HepG2 (cell line): Measurements from ENCODE around the gene SYNGR4. TPM values are rescaled to one million over a fixed set of nuclear protein-coding genes. Genes with fewer than 3 reads are reported as not detected.

ENCODE experiments used
- EZH2 ChIP-seq: conservative IDR thresholded peaks from 2 replicates; pipeline ENCODE4 v1.6.1; 2012; ENCODE audit warnings: mild to moderate bottlenecking, low read depth, low read length, moderate library complexity
- FOSL1 ChIP-seq: sonication (generic); formaldehyde crosslinking; IDR thresholded peaks from 2 replicates; pipeline ENCODE4 v1.9.0; 2021; ENCODE audit warnings: missing genetic modification reagents, borderline replicate concordance
- HNF4G ChIP-seq, 2 experiments: sonication (generic) in 1 of 2; formaldehyde crosslinking in 1 of 2; IDR thresholded peaks; 2 replicates each; pipeline versions ENCODE4 v1.4.0 to v1.6.1; 2011 to 2020; ENCODE audit warnings: borderline replicate concordance in 2 of 2, low read depth in 2 of 2, mild to moderate bottlenecking in 2 of 2, low read length in 1 of 2, missing genetic modification reagents in 1 of 2, moderate library complexity in 1 of 2
- IRF2 ChIP-seq: IDR thresholded peaks from 2 replicates; pipeline ENCODE4 v1.6.1; 2018; ENCODE audit warnings: missing genetic modification reagents, missing compliant biosample characterization
- SAP130 ChIP-seq: IDR thresholded peaks from 2 replicates; pipeline ENCODE4 v1.6.1; 2016; ENCODE audit warnings: low read depth
- UBTF ChIP-seq: sonication (generic); formaldehyde crosslinking; IDR thresholded peaks from 2 replicates; pipeline ENCODE4 v1.4.0; 2020; ENCODE audit warnings: mild to moderate bottlenecking, missing genetic modification reagents
- ZBTB7B ChIP-seq: sonication (generic); formaldehyde crosslinking; IDR thresholded peaks from 2 replicates; pipeline ENCODE4 v1.4.0; 2020; ENCODE audit warnings: missing genetic modification reagents
- ZFP41 ChIP-seq: sonication (generic); formaldehyde crosslinking; IDR thresholded peaks from 2 replicates; pipeline ENCODE4 v1.4.0; 2020; ENCODE audit warnings: mild to moderate bottlenecking, missing genetic modification reagents, borderline replicate concordance
- ZNF253 ChIP-seq: sonication (generic); formaldehyde crosslinking; IDR thresholded peaks from 2 replicates; pipeline ENCODE4 v1.8.0; 2022; ENCODE audit warnings: mild to moderate bottlenecking, missing genetic modification reagents, borderline replicate concordance
- ZNF800 ChIP-seq: sonication (generic); formaldehyde crosslinking; IDR thresholded peaks from 2 replicates; pipeline ENCODE4 v1.4.0; 2020; ENCODE audit warnings: missing genetic modification reagents
- ZNF83 ChIP-seq: sonication (generic); formaldehyde crosslinking; IDR thresholded peaks from 2 replicates; pipeline ENCODE4 v1.4.0; 2020; ENCODE audit warnings: missing genetic modification reagents, mild to moderate bottlenecking, borderline replicate concordance
- ZSCAN22 ChIP-seq: sonication (generic); formaldehyde crosslinking; IDR thresholded peaks from 2 replicates; pipeline ENCODE4 v1.4.0; 2020; ENCODE audit warnings: mild to moderate bottlenecking, missing genetic modification reagents
- ZSCAN9 ChIP-seq: IDR thresholded peaks from 2 replicates; pipeline ENCODE4 v1.6.1; 2016; ENCODE audit warnings: borderline replicate concordance
- polyA plus RNA-seq, 8 experiments: library from polyadenylated mRNA; depleted of rRNA in 3 of 8; stranded (reverse) in 7 of 8; unstranded in 1 of 8; fragments of >200 nt; fragmentation: Illumina TruSeq in 4 of 8; extraction: Trizol in 4 of 8; gene quantifications; 2 replicates each; pipeline versions ENCODE4 v1.2.1 to v1.2.3, GENCODE V29; 2011 to 2016; ENCODE audit warnings: low read depth in 4 of 8, missing spikeins in 1 of 8, mixed read lengths in 1 of 8; ENCODE audit not compliant: insufficient read depth in 1 of 8
- total RNA-seq, 5 experiments: library from RNA; depleted of rRNA; stranded (reverse); fragments of >200 nt; fragmentation: Illumina TruSeq; extraction: Trizol; gene quantifications; 2 replicates each; pipeline ENCODE4 v1.2.3, GENCODE V29; 2016; ENCODE audit warnings: low read depth in 1 of 5
- TF ChIP-seq, protein P1 (sequence below): sonication (generic); formaldehyde crosslinking; IDR thresholded peaks from 2 replicates; pipeline ENCODE4 v1.8.1; 2022; ENCODE audit warnings: mild to moderate bottlenecking, missing genetic modification reagents
- TF ChIP-seq, protein P2 (sequence below): sonication (generic); formaldehyde crosslinking; IDR thresholded peaks from 2 replicates; pipeline ENCODE4 v1.5.1; 2020; ENCODE audit warnings: mild to moderate bottlenecking, missing genetic modification reagents, moderate library complexity
- TF ChIP-seq, protein P3 (sequence below): sonication (generic); formaldehyde crosslinking; IDR thresholded peaks from 2 replicates; pipeline ENCODE4 v1.8.1; 2023; ENCODE audit warnings: missing genetic modification reagents, inconsistent platforms, borderline replicate concordance

The SYNGR4 gene
- total and polyA plus RNA-seq, 2 of the 13 experiments (the other 11 are each of a cell fraction or from before 2014, with no cell fraction given): not detected

DNA sequence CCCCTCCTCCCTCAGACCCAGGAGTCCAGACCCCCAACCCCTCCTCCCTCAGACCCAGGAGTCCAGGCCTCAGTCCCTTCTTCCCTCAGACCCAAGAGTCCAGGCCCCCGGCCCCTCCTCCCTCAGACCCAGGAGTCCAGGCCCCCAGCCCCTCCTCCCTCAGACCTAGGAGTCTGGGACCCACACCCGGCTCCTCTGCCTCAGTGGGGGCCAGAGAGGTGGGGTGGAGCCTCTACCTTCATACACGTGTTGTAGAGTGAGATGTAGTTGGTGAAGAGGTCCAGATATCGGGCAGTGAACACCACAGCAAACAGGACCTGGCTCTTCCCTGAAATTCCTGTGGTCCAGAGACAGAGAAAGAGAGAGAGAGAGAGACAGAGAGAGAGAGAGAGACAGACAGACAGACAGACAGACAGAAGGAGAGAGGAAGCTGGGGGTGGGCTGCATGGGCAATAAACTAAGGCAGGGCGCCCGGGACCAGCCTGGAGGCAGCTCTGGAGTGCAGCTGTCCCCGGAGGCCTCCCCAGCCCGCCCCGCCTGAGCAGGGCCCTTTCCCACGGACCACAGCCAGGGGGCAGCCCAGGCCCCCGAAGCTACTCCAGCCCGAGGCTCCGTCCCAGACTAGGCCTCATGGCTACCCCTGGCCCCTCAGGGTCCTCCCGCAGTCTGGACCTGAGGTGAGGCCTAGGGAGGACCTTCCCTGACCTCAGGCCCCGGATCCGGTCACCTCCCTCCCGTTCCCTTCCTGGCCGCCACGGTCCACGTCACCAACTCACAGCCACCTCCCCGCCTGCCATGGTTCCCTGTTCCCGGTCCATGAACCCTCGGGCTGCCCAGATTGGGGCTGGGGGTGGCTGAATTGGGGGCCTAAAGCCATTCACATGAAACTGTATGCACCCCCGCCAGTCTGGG is 26.3 kb downstream of the SYNGR4 start (continued):
- TF ChIP-seq, protein P1, sequence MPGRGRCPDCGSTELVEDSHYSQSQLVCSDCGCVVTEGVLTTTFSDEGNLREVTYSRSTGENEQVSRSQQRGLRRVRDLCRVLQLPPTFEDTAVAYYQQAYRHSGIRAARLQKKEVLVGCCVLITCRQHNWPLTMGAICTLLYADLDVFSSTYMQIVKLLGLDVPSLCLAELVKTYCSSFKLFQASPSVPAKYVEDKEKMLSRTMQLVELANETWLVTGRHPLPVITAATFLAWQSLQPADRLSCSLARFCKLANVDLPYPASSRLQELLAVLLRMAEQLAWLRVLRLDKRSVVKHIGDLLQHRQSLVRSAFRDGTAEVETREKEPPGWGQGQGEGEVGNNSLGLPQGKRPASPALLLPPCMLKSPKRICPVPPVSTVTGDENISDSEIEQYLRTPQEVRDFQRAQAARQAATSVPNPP (CRISPR knock-in tag): peak; percentile 16; the same call in 1 of the 2 replicates
- TF ChIP-seq, protein P2, sequence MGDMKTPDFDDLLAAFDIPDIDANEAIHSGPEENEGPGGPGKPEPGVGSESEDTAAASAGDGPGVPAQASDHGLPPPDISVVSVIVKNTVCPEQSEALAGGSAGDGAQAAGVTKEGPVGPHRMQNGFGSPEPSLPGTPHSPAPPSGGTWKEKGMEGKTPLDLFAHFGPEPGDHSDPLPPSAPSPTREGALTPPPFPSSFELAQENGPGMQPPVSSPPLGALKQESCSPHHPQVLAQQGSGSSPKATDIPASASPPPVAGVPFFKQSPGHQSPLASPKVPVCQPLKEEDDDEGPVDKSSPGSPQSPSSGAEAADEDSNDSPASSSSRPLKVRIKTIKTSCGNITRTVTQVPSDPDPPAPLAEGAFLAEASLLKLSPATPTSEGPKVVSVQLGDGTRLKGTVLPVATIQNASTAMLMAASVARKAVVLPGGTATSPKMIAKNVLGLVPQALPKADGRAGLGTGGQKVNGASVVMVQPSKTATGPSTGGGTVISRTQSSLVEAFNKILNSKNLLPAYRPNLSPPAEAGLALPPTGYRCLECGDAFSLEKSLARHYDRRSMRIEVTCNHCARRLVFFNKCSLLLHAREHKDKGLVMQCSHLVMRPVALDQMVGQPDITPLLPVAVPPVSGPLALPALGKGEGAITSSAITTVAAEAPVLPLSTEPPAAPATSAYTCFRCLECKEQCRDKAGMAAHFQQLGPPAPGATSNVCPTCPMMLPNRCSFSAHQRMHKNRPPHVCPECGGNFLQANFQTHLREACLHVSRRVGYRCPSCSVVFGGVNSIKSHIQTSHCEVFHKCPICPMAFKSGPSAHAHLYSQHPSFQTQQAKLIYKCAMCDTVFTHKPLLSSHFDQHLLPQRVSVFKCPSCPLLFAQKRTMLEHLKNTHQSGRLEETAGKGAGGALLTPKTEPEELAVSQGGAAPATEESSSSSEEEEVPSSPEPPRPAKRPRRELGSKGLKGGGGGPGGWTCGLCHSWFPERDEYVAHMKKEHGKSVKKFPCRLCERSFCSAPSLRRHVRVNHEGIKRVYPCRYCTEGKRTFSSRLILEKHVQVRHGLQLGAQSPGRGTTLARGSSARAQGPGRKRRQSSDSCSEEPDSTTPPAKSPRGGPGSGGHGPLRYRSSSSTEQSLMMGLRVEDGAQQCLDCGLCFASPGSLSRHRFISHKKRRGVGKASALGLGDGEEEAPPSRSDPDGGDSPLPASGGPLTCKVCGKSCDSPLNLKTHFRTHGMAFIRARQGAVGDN: peak; percentile 86
- TF ChIP-seq SAP130 (CRISPR knock-in tag): peak; percentile 72
- TF ChIP-seq, protein P3, sequence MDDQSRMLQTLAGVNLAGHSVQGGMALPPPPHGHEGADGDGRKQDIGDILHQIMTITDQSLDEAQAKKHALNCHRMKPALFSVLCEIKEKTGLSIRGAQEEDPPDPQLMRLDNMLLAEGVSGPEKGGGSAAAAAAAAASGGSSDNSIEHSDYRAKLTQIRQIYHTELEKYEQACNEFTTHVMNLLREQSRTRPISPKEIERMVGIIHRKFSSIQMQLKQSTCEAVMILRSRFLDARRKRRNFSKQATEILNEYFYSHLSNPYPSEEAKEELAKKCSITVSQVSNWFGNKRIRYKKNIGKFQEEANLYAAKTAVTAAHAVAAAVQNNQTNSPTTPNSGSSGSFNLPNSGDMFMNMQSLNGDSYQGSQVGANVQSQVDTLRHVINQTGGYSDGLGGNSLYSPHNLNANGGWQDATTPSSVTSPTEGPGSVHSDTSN: no peak
- TF ChIP-seq ZNF253 (CRISPR knock-in tag): no peak
- 0 out of 2 replicates have a peak, but pooled peaks have one; percentile 50 for TF ChIP-seq ZSCAN9 (CRISPR knock-in tag)
- TF ChIP-seq ZNF800 (CRISPR knock-in tag): peak; percentile 48; the same call in 1 of the 2 replicates
- peak; percentile 35; the same call in 1 of the 2 replicates for TF ChIP-seq IRF2 (CRISPR knock-in tag)
- no peak for TF ChIP-seq ZFP41 (CRISPR knock-in tag)
- TF ChIP-seq UBTF (CRISPR knock-in tag): peak; percentile 100
- peak; percentile 45; the same call in 1 of the 2 replicates for TF ChIP-seq ZBTB7B
- no peak for TF ChIP-seq FOSL1 (CRISPR knock-in tag)
- no peak for TF ChIP-seq ZNF83
- no peak for TF ChIP-seq EZH2
- TF ChIP-seq HNF4G (IDR thresholded peaks at IDR 0.05; ENCODE audit: borderline replicate concordance, low read depth, low read length): no peak
- TF ChIP-seq HNF4G (CRISPR knock-in tag; IDR thresholded peaks at IDR 0.05; ENCODE audit: borderline replicate concordance, low read depth): no peak
- peak; percentile 96 for TF ChIP-seq ZSCAN22 (CRISPR knock-in tag)
